Measurements from ENCODE around the gene CDK14.
"Not testable (repeated sequence)": the region's sequence is repeated elsewhere in the genome, so short reads cannot be mapped to it uniquely, and the experiment has no call there.

The CDK14 gene

DNA sequence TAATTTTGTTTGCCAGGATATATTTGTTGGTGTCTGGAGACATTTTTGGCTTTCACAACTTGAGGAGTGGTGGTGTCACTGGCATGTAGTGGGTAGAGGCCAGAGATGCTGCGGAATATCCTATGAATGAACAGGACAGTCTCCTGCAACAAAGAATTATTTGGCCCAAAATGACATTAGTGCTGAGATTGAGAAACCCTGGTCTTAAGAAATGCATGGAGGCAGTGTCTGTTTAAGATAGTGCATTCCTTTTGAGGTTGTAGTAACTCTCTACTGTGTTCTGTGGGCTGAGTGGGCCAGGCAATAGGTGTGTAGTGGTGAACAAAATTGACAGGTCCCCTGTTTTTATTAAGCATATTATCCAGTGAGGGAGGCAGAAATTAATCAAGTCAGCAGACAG lies 165.5 kb downstream of the CDK14 start:
- H3K27ac Mint-ChIP-seq: no peak overlapping the region
- H3K27me3 Mint-ChIP-seq (ENCODE audit: low read depth): no peaks in the 10 kb centered on the region
- no peaks in the 10 kb centered on the region for H3K36me3 Mint-ChIP-seq (ENCODE audit: low read depth)
- DNase-seq (ENCODE audit: low spot score): no peak
- H3K4me3 Mint-ChIP-seq: no peak overlapping the region
- no peaks in the 10 kb centered on the region for H3K9me3 Mint-ChIP-seq
- H3K4me1 Mint-ChIP-seq (ENCODE audit: low read depth): no peaks in the 10 kb centered on the region

DNA sequence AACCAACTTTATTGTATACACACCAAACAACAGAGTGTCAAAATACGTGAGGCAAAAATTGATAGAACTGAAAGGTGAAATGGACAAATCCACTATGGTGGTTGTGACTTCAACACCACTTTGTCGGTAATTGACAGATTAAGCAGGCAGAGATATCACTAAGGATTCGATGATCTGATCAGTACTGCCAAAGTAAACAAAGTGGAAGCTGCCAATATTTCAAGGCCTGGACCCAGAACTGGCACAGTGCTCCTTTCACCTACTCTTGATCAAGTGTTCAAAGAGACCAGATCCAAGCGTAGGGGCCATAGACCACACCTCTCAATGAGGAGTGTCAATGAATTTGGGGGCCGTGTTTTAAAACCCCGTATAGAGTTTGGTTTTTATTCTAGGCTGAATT lies 167.0 kb downstream of the CDK14 start:
- Mint-ChIP-seq H3K9me3 (no peaks in the 10 kb centered on the region), H3K27ac (no peak overlapping the region), H3K27me3 (ENCODE audit: low read depth) (no peaks in the 10 kb centered on the region), H3K4me3 (no peak overlapping the region), H3K36me3 (ENCODE audit: low read depth) (no peaks in the 10 kb centered on the region), H3K4me1 (ENCODE audit: low read depth) (no peaks in the 10 kb centered on the region)
- DNase-seq (ENCODE audit: low spot score): no peak

DNA sequence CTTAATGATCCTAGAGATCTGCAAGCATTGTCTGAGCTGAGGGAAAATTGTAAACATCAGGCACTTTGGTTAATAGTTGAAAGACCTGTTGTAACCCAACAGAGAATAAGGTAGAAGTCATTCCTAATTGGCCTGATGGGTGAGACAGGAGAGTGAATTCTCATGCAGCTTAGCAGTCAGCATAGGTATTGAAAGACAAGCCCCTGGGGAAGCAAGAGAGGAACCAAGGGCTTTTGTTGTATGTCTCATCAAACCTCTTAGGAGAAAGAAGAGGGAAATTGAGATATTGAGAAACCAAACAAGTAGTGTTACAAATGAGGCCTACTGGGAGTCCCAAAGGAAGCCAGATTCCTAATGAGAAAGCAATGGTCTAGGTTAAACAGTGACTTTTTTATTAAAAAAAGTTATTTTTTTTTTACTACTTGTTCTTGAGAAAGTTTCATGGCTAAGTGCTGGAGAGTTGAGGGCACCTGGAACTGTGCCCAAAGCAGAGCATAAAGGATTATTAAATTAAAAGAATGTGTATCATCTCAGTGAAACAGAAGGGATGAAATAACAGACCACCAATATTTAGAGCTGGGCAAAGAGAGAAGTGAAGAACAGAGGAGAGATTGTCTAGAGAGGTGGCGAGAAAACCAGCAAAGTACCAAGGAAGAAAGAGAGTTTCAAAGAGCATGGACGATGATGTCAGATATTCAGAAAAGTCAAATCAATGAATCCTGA lies 168.9 kb downstream of the CDK14 start:
- Mint-ChIP-seq H3K9me3 (no peaks in the 10 kb centered on the region), H3K27me3 (ENCODE audit: low read depth) (no peaks in the 10 kb centered on the region), H3K4me3 (no peak overlapping the region), H3K4me1 (ENCODE audit: low read depth) (no peaks in the 10 kb centered on the region), H3K36me3 (ENCODE audit: low read depth) (no peaks in the 10 kb centered on the region), H3K27ac (no peak overlapping the region)
- no peak for DNase-seq (ENCODE audit: low spot score)

DNA sequence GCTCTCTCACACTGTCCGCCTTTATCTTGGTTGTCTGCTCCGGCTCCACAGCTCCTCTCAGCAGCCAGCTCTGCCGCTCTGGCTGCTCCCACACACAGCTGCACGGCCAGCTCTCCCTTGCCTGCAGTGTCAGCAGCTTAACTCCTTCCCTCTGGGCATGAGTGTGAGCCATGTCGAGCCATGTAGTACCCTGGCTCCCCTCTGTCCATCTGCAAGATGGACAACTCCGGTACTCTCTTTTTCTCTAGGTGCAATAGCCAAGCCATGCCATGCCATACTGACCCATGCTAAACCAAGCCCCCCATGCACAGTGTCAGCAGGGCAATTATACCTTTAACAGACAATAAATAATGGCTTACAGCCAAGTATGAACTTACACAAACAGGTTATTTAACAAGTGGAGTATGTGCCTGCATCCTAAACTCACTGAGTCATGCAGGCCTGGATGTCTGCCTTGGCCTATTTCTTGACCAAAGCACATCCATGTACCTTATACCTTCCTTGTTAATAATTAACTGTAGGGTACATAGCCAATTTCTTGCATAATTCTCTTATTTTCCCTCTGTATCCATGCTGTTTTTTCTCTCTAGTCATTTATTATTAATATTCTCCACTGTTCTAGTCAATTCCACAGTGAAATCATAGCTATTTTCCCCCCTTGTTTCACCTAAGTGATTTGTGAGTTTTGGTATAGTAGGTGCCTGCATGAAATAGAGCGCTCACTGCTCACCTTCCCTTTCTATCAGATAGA lies 170.9 kb downstream of the CDK14 start:
- no peaks in the 10 kb centered on the region for H3K4me1 Mint-ChIP-seq (ENCODE audit: low read depth)
- H3K27me3 Mint-ChIP-seq (ENCODE audit: low read depth): no peaks in the 10 kb centered on the region
- H3K4me3 Mint-ChIP-seq: no peak overlapping the region
- no peaks in the 10 kb centered on the region for H3K36me3 Mint-ChIP-seq (ENCODE audit: low read depth)
- H3K27ac Mint-ChIP-seq: no peak overlapping the region
- no peaks in the 10 kb centered on the region for H3K9me3 Mint-ChIP-seq
- no peak for DNase-seq (ENCODE audit: low spot score)

DNA sequence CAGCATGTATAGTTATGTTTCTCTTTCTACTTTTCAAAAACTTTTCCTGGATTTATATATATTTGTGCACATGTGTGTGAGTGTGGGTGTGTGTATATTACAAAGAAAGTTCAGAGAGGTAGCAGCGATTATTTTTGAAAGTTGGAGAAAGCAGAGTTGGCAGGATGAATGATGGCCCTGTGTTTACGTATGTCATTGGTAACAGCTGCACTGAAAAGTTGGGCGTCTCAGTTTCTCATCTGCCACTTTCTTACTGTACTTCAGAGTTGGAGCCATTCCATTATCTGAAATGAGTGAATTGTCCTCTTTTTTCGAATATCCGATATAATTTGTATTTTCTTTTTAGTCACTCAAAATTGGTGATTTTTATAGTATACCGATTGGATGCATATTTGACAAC lies 172.2 kb downstream of the CDK14 start:
- Mint-ChIP-seq H3K4me1 (ENCODE audit: low read depth) (no peaks in the 10 kb centered on the region), H3K9me3 (no peaks in the 10 kb centered on the region), H3K36me3 (ENCODE audit: low read depth) (no peaks in the 10 kb centered on the region), H3K4me3 (no peak overlapping the region), H3K27ac (no peak overlapping the region), H3K27me3 (ENCODE audit: low read depth) (no peaks in the 10 kb centered on the region)
- no peak for DNase-seq (ENCODE audit: low spot score)

DNA sequence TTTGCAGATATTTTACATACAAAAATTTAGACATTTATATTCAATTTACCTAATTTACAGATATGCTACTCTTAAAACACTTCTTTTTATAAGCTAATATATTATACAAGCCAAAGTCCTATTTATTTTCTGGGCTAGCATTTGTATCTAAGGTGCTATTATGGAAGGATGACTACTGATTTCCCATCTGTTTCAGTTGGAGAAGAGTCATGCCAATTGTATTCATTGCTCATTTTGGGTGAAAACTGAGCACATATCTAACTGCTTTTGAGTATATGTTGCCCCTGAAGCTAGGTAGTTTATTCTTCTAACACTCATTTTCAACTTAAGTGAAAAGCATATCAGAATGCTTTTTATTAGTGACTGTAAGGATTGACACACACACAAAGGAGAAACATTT lies 172.9 kb downstream of the CDK14 start:
- Mint-ChIP-seq H3K36me3 (ENCODE audit: low read depth) (no peaks in the 10 kb centered on the region), H3K4me3 (no peak overlapping the region), H3K27ac (no peak overlapping the region), H3K4me1 (ENCODE audit: low read depth) (no peaks in the 10 kb centered on the region), H3K27me3 (ENCODE audit: low read depth) (no peaks in the 10 kb centered on the region), H3K9me3 (no peaks in the 10 kb centered on the region)
- no peak for DNase-seq (ENCODE audit: low spot score)

DNA sequence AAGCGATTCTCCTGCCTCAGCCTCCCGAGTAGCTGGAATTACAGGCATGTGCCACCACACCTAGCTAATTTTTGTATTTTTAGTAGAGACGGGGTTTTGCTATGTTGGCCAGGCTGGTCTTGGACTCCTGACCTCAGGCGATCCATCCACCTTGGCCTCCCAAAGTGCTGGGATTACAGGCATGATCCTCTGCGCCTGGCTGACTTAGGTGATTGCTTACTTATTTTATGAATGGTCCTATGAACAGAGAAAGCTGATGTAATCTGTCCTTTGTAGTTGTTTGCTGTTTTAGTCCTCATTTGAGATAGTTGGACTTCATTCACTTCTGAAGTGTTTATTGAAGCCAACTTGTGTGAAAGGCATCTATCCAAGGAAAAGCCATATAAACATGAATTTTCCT lies 173.4 kb downstream of the CDK14 start:
- H3K4me3 Mint-ChIP-seq: not testable (repeated sequence)

DNA sequence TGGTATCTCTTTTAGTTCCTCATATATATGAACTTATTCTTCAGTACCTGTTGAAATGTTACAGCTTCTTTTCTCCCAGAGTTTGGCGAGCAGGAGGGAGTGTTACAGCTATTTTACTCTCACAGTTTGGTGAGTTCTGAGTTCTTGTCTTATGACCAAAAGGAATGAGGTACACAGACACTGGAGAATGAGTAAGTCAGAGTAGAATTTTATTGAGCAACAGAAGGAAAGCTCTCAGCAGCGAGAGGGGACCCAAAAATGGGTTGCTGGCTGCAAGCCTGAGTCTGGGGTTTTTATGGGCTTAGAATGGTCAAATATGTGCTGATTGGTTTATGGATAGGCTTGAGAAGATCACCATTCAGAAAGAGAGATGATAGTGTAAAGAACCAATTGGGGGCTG lies 175.2 kb downstream of the CDK14 start:
- Mint-ChIP-seq H3K27me3 (ENCODE audit: low read depth) (no peaks in the 10 kb centered on the region), H3K36me3 (ENCODE audit: low read depth) (no peaks in the 10 kb centered on the region), H3K4me3 (no peak overlapping the region), H3K4me1 (ENCODE audit: low read depth) (no peaks in the 10 kb centered on the region), H3K27ac (no peak overlapping the region), H3K9me3 (no peaks in the 10 kb centered on the region)
- DNase-seq (ENCODE audit: low spot score): no peak

More for the DNA sequence above, 173.4 kb downstream of the CDK14 start:
- not testable (repeated sequence) for H3K9me3 Mint-ChIP-seq; H3K4me1 Mint-ChIP-seq (ENCODE audit: low read depth); H3K27me3 Mint-ChIP-seq (ENCODE audit: low read depth); H3K27ac Mint-ChIP-seq; DNase-seq (ENCODE audit: low spot score); H3K36me3 Mint-ChIP-seq (ENCODE audit: low read depth)

DNA sequence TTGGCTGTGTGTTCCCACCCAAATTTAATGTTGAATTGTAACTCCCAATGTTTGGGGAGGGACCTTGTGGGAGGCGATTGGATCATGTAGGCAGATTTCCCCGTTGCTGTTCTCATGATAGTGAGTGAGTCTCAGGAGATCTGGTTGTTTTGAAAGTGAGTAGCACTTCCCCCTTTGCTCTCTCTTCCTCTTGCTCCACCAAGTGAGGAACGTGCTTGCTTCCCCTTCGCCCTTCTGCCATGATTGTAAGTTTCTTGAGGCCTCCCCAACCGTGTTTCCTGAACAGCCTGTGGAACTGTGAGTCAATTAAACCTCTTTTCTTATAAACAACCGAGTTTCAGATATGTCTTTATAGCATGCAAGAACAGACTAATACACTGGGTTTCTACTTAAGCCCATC lies 176.3 kb downstream of the CDK14 start:
- Mint-ChIP-seq H3K36me3 (ENCODE audit: low read depth) (no peaks in the 10 kb centered on the region), H3K4me1 (ENCODE audit: low read depth) (no peaks in the 10 kb centered on the region), H3K9me3 (no peaks in the 10 kb centered on the region), H3K4me3 (no peak overlapping the region), H3K27me3 (ENCODE audit: low read depth) (no peaks in the 10 kb centered on the region), H3K27ac (no peak overlapping the region)
- no peak for DNase-seq (ENCODE audit: low spot score)

DNA sequence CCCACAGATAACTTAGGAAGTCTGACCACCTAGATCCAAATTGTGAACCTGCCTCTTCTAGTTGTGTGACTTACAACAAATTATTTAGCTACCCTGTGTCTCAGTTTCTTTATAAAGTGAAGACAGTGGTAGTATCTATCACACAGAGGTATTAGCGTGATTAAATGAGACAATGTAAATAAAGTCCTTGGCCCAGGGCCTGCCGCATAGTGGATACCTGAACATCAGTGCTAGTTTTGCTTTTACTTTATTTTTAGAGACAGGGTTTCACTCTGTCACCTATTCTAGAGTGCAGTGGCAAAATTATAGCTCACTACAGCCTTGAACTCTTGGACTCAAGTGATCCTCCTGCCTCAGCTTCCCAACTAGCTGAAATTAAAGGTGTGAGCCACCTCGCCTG lies 177.1 kb downstream of the CDK14 start:
- Mint-ChIP-seq H3K9me3 (no peaks in the 10 kb centered on the region), H3K36me3 (ENCODE audit: low read depth) (no peaks in the 10 kb centered on the region), H3K27ac (no peak overlapping the region), H3K4me1 (ENCODE audit: low read depth) (no peaks in the 10 kb centered on the region), H3K27me3 (ENCODE audit: low read depth) (no peaks in the 10 kb centered on the region), H3K4me3 (no peak overlapping the region)
- no peak for DNase-seq (ENCODE audit: low spot score)

DNA sequence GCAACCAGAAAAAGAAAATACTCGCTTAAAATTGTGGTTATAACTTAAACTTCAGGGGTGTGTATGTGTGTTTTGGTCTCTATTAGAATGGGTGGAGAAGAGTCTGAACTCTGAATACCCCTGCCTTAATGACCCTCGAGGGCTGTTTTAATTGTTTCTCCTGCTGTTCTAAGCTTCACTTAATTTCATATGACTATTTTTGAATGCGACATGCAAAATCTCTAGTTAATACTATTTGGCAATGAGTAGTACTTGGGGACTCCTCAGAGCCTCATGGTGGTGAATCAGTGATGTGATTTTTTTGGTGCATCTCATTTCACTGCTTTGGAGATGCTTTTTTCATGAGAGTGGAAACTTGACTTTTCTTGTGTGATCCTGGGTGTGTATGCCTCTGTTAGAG lies 178.6 kb downstream of the CDK14 start:
- H3K9me3 Mint-ChIP-seq: no peaks in the 10 kb centered on the region

DNA sequence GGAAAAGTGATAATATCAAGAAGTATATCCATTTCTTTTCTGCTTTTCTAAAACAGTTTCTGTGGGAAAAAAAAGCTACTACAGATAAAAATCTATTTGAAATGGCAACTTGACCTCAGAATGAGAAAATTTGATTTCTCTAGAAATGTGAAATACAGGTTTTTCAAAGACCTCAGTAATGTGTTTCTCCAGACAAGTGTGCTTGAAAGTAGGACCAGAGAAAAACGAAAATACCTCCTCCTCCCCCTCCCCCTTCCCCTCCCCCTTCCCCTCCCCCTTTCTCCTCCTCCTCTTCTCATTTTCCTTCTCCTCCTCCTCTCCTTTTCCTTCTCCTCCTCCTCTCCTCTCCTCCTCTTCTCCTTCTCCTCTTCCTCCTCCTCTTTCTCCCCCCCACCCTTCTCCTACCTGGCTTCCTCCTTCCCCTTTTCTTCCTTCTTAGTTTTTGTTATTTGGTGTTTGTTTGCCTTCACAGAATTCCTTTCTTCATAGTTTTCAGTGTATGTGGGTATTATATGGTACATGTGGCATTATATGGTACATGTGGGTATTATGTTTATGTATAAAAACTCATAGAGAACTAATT lies 179.4 kb downstream of the CDK14 start:
- Mint-ChIP-seq H3K36me3 (ENCODE audit: low read depth) (no peaks in the 10 kb centered on the region), H3K4me1 (ENCODE audit: low read depth) (no peaks in the 10 kb centered on the region), H3K27ac (no peak overlapping the region), H3K4me3 (no peak overlapping the region), H3K27me3 (ENCODE audit: low read depth) (no peaks in the 10 kb centered on the region), H3K9me3 (no peaks in the 10 kb centered on the region)
- no peak for DNase-seq (ENCODE audit: low spot score)

More for the DNA sequence above, 178.6 kb downstream of the CDK14 start:
- DNase-seq (ENCODE audit: low spot score): no peak
- Mint-ChIP-seq H3K36me3 (ENCODE audit: low read depth) (no peaks in the 10 kb centered on the region), H3K27me3 (ENCODE audit: low read depth) (no peaks in the 10 kb centered on the region), H3K27ac (no peak overlapping the region), H3K4me3 (no peak overlapping the region), H3K4me1 (ENCODE audit: low read depth) (no peaks in the 10 kb centered on the region)

DNA sequence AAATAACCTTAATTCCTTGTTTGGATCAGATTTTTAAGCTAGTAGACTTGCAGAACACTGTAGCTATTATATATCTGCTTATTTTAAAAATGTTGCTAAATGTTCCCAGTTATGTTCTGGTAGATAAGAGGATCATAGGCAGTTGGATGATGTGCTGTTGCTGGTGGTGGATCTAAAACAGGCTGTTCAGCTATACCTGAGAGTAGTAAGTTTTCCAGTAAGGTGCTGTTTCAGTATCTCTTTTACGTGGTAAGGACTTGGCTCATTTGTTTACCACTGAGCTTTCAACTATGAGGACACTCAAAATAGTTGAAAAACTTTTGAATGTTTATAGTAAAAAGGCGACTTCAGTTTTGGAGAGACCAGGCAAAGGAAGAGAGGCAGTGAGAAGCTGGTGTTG lies 180.9 kb downstream of the CDK14 start:
- no peak for DNase-seq (ENCODE audit: low spot score)

DNA sequence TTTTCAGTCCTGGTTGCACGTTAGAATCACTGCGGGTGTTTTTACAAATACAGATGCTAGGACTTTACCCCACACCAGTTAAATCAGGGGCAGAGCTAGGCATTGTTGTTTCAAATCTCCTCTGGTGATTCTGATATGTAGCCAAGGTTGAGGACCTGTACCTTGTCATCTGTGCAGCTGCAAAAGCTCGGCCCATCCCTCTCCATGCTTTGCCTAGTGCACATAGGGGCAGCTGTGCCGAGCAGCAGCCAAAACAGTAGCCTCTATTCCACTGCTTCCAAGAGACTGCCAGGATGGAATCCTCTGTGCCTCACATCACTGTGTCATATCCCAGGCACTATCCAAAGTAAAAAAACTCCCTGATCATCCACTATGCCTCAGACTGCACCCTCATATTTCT lies 181.3 kb downstream of the CDK14 start:
- no peaks in the 10 kb centered on the region for H3K27me3 Mint-ChIP-seq (ENCODE audit: low read depth)
- no peaks in the 10 kb centered on the region for H3K36me3 Mint-ChIP-seq (ENCODE audit: low read depth)
- no peaks in the 10 kb centered on the region for H3K4me1 Mint-ChIP-seq (ENCODE audit: low read depth)
- H3K4me3 Mint-ChIP-seq: no peak overlapping the region
- H3K27ac Mint-ChIP-seq: no peak overlapping the region
- DNase-seq (ENCODE audit: low spot score): no peak
- H3K9me3 Mint-ChIP-seq: no peaks in the 10 kb centered on the region

More for the DNA sequence above, 180.9 kb downstream of the CDK14 start:
- no peaks in the 10 kb centered on the region for H3K4me1 Mint-ChIP-seq (ENCODE audit: low read depth)
- H3K4me3 Mint-ChIP-seq: no peak overlapping the region
- H3K27me3 Mint-ChIP-seq (ENCODE audit: low read depth): no peaks in the 10 kb centered on the region
- no peak overlapping the region for H3K27ac Mint-ChIP-seq
- H3K36me3 Mint-ChIP-seq (ENCODE audit: low read depth): no peaks in the 10 kb centered on the region
- no peaks in the 10 kb centered on the region for H3K9me3 Mint-ChIP-seq
